SIG-M5 (cell line): ENCODE results near the gene PREX1.

Experiments
- DNase-seq: peaks from one replicate; lab custom pipeline; 2025; lab: John Stamatoyannopoulos, UW

The PREX1 gene

GRCh38 chr20:48716541-48716940 lies 111.3 kb downstream of the PREX1 start:
- no peak for DNase-seq

- DNase-seq, result no peak
These were observed 111.7 kb downstream of the PREX1 start for GRCh38 chr20:48716086-48716485.

- DNase-seq, result no peak
These were observed 113.0 kb downstream of the PREX1 start for GRCh38 chr20:48714764-48715163.

GRCh38 chr20:48711696-48712464 lies 115.9 kb downstream of the PREX1 start:
- DNase-seq, result no peak

GRCh38 chr20:48711044-48711428 lies 116.8 kb downstream of the PREX1 start:
- DNase-seq, result no peak

- DNase-seq, result no peak
These were observed 117.3 kb downstream of the PREX1 start for GRCh38 chr20:48710341-48711043.

- DNase-seq, result no peak
These were observed 118.1 kb downstream of the PREX1 start for GRCh38 chr20:48709744-48710143.

- no peak for DNase-seq
These were observed 118.6 kb downstream of the PREX1 start for GRCh38 chr20:48709058-48709691.

- no peak for DNase-seq
These were observed 119.2 kb downstream of the PREX1 start for GRCh38 chr20:48708630-48709029.

- DNase-seq, result no peak
These were observed 119.7 kb downstream of the PREX1 start for GRCh38 chr20:48708116-48708515.

- no peak for DNase-seq
These were observed 121.0 kb downstream of the PREX1 start for GRCh38 chr20:48706710-48707365.

GRCh38 chr20:48706116-48706656 lies 121.6 kb downstream of the PREX1 start:
- no peak for DNase-seq

- no peak for DNase-seq
These were observed 122.3 kb downstream of the PREX1 start for GRCh38 chr20:48705240-48706115.

GRCh38 chr20:48704761-48705160 lies 123.0 kb downstream of the PREX1 start:
- no peak for DNase-seq

- no peak for DNase-seq
These were observed 124.1 kb downstream of the PREX1 start for GRCh38 chr20:48703511-48704219.

GRCh38 chr20:48703107-48703506 lies 124.7 kb downstream of the PREX1 start:
- no peak for DNase-seq

GRCh38 chr20:48702455-48702913 lies 125.3 kb downstream of the PREX1 start:
- no peak for DNase-seq

GRCh38 chr20:48701702-48702101 lies 126.1 kb downstream of the PREX1 start:
- no peak for DNase-seq

GRCh38 chr20:48698507-48699267 lies 129.1 kb downstream of the PREX1 start:
- DNase-seq, result no peak
